AG04449 (cell line): ENCODE data around the gene UFC1.
A peak's percentile ranks its signal among the peaks of the same experiment; 100 is the strongest.

Experiments
- CTCF ChIA-PET: fragments of 350-600 bp; formaldehyde crosslinking; extraction: SDS; loops from one replicate; lab custom pipeline; 2021; ENCODE audit warnings: antibody characterized with exemption; lab: Yijun Ruan, JAX
- POLR2A ChIA-PET: fragments of 400-600, 350-600 bp; formaldehyde crosslinking; extraction: SDS; loops from one replicate; lab custom pipeline; 2020; ENCODE audit warnings: antibody characterized with exemption, inconsistent platforms; lab: Yijun Ruan, JAX
- DNase-seq: peaks from one replicate; pipeline ENCODE4 v3.0.0-alpha.2; 2010; ENCODE audit warnings: low read depth, low spot score
- H3K4me3 ChIP-seq: 2 replicates; pipeline ENCODE4 v1.5.1; 2011; ENCODE audit warnings: low read depth, mild to moderate bottlenecking, control low read depth, low read length
- CTCF ChIP-seq: IDR thresholded peaks from one replicate; pipeline ENCODE4 v1.5.1; 2011; ENCODE audit warnings: mild to moderate bottlenecking, moderate library complexity, low read length, control low read depth, inconsistent platforms; ENCODE audit not compliant: insufficient read depth; ENCODE audit errors: missing control alignments

Gene UFC1

GRCh38 chr1:161172776-161173376, 19.1 kb downstream of the UFC1 start:
- POLR2A ChIA-PET = no interaction called here
- DNase-seq = peak; percentile 94
- H3K4me3 ChIP-seq = no peak overlapping the region
- no peak for TF ChIP-seq CTCF
- CTCF ChIA-PET = interaction anchor here (2.3 kb wide), 1 partner anchor 19 kb away, joined by 9 read pairs; no protein-coding TSS in a partner anchor

GRCh38 chr1:161173711-161174110, 19.9 kb downstream of the UFC1 start:
- ChIA-PET POLR2A (no interaction called here), CTCF (interaction anchor here (2.3 kb wide), 1 partner anchor 18 kb away, joined by 9 read pairs; no protein-coding TSS in a partner anchor)
- H3K4me3 ChIP-seq = no peak overlapping the region
- DNase-seq = no peak
- TF ChIP-seq CTCF = no peak

GRCh38 chr1:161174911-161175310, 21.1 kb downstream of the UFC1 start:
- H3K4me3 ChIP-seq = no peak overlapping the region
- ChIA-PET POLR2A (no interaction called here), CTCF (interaction anchor here (3.3 to 3.4 kb wide), 2 partner anchors 9 to 17 kb away, joined by 23 to 25 read pairs; partner anchors contain the start of gene PPOX)
- no peak for DNase-seq
- TF ChIP-seq CTCF = no peak

GRCh38 chr1:161175771-161176453, 22.1 kb downstream of the UFC1 start:
- ChIA-PET POLR2A (interaction anchor here (2.0 kb wide), 1 partner anchor 10 kb away, joined by 10 read pairs; the partner anchor contains the start of gene PPOX), CTCF (interaction anchor here (1.1 to 3.4 kb wide), 3 partner anchors 10 to 16 kb away, joined by 4 to 25 read pairs (median 23); partner anchors contain the start of gene PPOX)
- no peak for TF ChIP-seq CTCF

GRCh38 chr1:161176468-161177111, 22.8 kb downstream of the UFC1 start:
- ChIA-PET POLR2A (interaction anchor here (2.0 kb wide), 1 partner anchor 10 kb away, joined by 10 read pairs; the partner anchor contains the start of gene PPOX), CTCF (interaction anchor here (1.0 to 3.4 kb wide), 5 partner anchors 10 to 205 kb away, joined by 3 to 25 read pairs (median 4); partner anchors contain the start of genes NDUFS2 and PPOX)
- DNase-seq = no peak
- H3K4me3 ChIP-seq = peak overlapping the region; percentile 99
- no peak for TF ChIP-seq CTCF

More at GRCh38 chr1:161175771-161176453, 22.1 kb downstream of the UFC1 start:
- no peak for DNase-seq
- peak overlapping the region; percentile 99 for H3K4me3 ChIP-seq
